ENCODE data around the gene MICB.
A peak's percentile ranks its signal among the peaks of the same experiment; 100 is the strongest.
"Not testable (repeated sequence)": the region's sequence is repeated elsewhere in the genome, so short reads cannot be mapped to it uniquely, and the experiment has no call there.

Gene MICB

GRCh38 chr6:31476515-31477139 lies 21.3 kb upstream of the MICB start:
- DNase-seq, result no peak

GRCh38 chr6:31477521-31477920 lies 20.4 kb upstream of the MICB start:
- no peak for DNase-seq

GRCh38 chr6:31478186-31478950 lies 19.6 kb upstream of the MICB start:
- no peak for DNase-seq

GRCh38 chr6:31479151-31479932 lies 18.6 kb upstream of the MICB start:
- no peak for DNase-seq

GRCh38 chr6:31479933-31480535 lies 17.9 kb upstream of the MICB start:
- DNase-seq, result no peak

GRCh38 chr6:31480574-31480973 lies 17.4 kb upstream of the MICB start:
- no peak for DNase-seq

GRCh38 chr6:31483392-31483791 lies 14.6 kb upstream of the MICB start:
- DNase-seq, result no peak

GRCh38 chr6:31485055-31485454 lies 12.9 kb upstream of the MICB start:
- DNase-seq, result no peak

GRCh38 chr6:31486065-31486837 lies 11.7 kb upstream of the MICB start:
- DNase-seq, result not testable (repeated sequence)

- DNase-seq, result not testable (repeated sequence)
These were observed 10.3 kb upstream of the MICB start for GRCh38 chr6:31487674-31488073.

GRCh38 chr6:31489086-31489485 lies 8.9 kb upstream of the MICB start:
- DNase-seq, result no peak

- DNase-seq, result no peak
These were observed 7.7 kb upstream of the MICB start for GRCh38 chr6:31490115-31490873.

- DNase-seq, result not testable (repeated sequence)
These were observed 4.4 kb upstream of the MICB start for GRCh38 chr6:31493550-31493874.

- DNase-seq, result peak; percentile 62
These were observed 3.9 kb upstream of the MICB start for GRCh38 chr6:31493875-31494694.

- DNase-seq, result peak; percentile 71
These were observed 2.4 kb upstream of the MICB start for GRCh38 chr6:31495580-31495979.

GRCh38 chr6:31496826-31497225 lies 1.1 kb upstream of the MICB start:
- DNase-seq, result not testable (repeated sequence)

- no peak for DNase-seq
These were observed 803 bp downstream of the MICB start for GRCh38 chr6:31498748-31499147.

- DNase-seq, result not testable (repeated sequence)
These were observed 1.7 kb downstream of the MICB start for GRCh38 chr6:31499648-31500047.

- DNase-seq, result no peak
These were observed 4.6 kb downstream of the MICB start for GRCh38 chr6:31502586-31502985.

- DNase-seq, result not testable (repeated sequence)
These were observed 11.1 kb downstream of the MICB start for GRCh38 chr6:31509036-31509435.

GRCh38 chr6:31510007-31510406 lies 12.1 kb downstream of the MICB start:
- DNase-seq, result no peak
